Measurements from ENCODE around the gene ZSCAN16. TPM values are rescaled to one million over a fixed set of nuclear protein-coding genes. Genes with fewer than 3 reads are reported as not detected.
"Not testable (repeated sequence)": the region's sequence is repeated elsewhere in the genome, so short reads cannot be mapped to it uniquely, and the experiment has no call there.

The ZSCAN16 gene
- total RNA-seq (ENCODE audit: unreplicated experiment): 6.5 TPM
- long read RNA-seq, transcript ZSCAN16-201 (4 exons, 1,328 nt): major isoform, 5 of 10 reads
- long read RNA-seq, partial matches to known transcripts: 0 of 10 reads
- long read RNA-seq, other reads (novel, unspliced or antisense): 5 of 10 reads

DNA sequence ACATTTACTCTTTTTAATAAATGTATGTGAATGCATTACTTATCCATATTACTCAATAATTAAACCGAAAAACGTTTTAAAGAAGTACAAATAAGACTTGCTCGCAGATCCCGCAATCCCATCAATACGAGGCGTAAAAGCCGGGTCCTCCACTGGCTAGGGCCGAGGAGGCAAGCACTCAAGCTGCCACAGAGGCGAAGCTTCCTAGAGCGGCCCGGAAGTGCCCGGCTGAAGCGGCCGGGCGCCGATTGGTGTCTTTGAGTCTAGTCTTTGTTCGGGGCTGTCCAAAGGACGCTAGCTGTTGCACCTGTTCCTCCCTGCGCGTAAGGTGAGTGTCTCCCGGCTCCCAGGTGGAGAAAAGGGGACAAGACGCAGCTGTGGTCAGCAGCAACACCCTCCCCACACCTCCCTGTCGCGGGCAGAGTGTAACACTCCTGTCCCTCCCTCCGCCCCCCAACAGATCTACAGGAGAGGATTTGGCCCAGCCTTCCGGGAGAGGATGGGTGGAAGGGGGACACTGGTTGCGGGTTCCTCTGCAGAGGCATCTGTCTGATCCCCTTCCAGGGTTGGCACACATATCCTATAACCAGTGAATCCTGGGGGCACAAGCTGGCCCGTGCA lies at the start of gene ZSCAN16:
Gene ZSCAN16 (plus strand): TSS at position 260 of the 621 bp plus-strand sequence. CDS start 835 bp downstream, outside the sequence.
- Mint-ChIP-seq H3K4me1 (ENCODE audit: unreplicated experiment) (peaks cover 20% of the 10 kb centered on the region), H3K36me3 (ENCODE audit: low read depth, unreplicated experiment) (peaks cover 14% of the 10 kb centered on the region), H3K9me3 (ENCODE audit: unreplicated experiment) (no peaks in the 10 kb centered on the region), H3K4me3 (ENCODE audit: unreplicated experiment) (peak within 1 kb of the TSS; percentile 97), H3K27ac (ENCODE audit: unreplicated experiment) (peak within 1 kb of the TSS; percentile 39), H3K27me3 (ENCODE audit: unreplicated experiment) (peaks cover 8% of the 10 kb centered on the region)
- TF ChIP-seq, protein P1, sequence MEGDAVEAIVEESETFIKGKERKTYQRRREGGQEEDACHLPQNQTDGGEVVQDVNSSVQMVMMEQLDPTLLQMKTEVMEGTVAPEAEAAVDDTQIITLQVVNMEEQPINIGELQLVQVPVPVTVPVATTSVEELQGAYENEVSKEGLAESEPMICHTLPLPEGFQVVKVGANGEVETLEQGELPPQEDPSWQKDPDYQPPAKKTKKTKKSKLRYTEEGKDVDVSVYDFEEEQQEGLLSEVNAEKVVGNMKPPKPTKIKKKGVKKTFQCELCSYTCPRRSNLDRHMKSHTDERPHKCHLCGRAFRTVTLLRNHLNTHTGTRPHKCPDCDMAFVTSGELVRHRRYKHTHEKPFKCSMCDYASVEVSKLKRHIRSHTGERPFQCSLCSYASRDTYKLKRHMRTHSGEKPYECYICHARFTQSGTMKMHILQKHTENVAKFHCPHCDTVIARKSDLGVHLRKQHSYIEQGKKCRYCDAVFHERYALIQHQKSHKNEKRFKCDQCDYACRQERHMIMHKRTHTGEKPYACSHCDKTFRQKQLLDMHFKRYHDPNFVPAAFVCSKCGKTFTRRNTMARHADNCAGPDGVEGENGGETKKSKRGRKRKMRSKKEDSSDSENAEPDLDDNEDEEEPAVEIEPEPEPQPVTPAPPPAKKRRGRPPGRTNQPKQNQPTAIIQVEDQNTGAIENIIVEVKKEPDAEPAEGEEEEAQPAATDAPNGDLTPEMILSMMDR (IDR thresholded peaks at IDR 0.05; ENCODE audit: unreplicated experiment): no peak
- DNase-seq (ENCODE audit: low spot score): peak; percentile 76

DNA sequence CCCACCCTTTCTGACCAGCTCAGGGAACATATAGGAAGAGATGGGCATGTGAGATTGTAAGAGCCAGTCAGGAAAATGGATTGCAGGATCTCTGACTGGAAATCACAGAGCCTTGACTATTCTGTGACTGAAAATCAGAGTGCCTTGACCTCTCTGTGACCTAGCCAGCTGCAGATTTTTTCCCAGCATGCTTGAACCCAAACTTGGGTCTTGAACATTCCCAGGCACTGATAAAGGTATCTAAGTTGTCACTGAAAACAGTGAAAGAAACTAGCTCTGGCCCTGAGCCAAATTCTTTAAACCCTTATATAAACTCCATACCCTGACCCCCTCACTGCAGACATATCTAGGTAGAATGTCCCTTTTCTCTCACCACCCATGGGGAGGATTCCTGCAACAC lies 46.4 kb upstream of the ZSCAN16 start:
- Mint-ChIP-seq H3K9me3 (ENCODE audit: unreplicated experiment) (no peaks in the 10 kb centered on the region), H3K27me3 (ENCODE audit: unreplicated experiment) (peaks cover 4% of the 10 kb centered on the region), H3K36me3 (ENCODE audit: low read depth, unreplicated experiment) (no peaks in the 10 kb centered on the region), H3K4me1 (ENCODE audit: unreplicated experiment) (peaks cover 16% of the 10 kb centered on the region), H3K4me3 (ENCODE audit: unreplicated experiment) (no peak overlapping the region), H3K27ac (ENCODE audit: unreplicated experiment) (no peak overlapping the region)
- no peak for DNase-seq (ENCODE audit: low spot score)
- TF ChIP-seq, protein P1 (IDR thresholded peaks at IDR 0.05; ENCODE audit: unreplicated experiment): no peak

DNA sequence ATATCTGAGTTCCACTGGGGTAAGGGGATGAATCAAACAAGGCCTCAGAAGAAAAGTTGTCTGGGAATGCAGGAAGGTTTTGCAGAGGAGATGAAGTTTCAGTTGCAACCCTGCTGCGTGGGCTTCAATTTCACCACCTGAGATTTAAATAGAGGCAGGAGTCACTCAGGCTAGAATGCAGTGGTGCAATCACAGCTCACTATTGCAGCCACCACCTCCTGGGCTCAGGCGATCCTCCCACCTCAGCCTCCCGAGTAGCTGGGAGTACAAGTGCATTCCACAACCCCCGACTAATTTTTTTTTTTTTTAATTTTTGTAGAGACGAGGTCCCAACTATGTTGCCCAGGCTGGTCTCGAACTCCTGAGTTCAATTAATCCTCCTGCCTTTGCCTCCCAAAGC lies 45.6 kb upstream of the ZSCAN16 start:
- Mint-ChIP-seq H3K4me1 (ENCODE audit: unreplicated experiment) (peaks cover 16% of the 10 kb centered on the region), H3K27ac (ENCODE audit: unreplicated experiment) (no peak overlapping the region), H3K4me3 (ENCODE audit: unreplicated experiment) (peak overlapping the region; percentile 39), H3K36me3 (ENCODE audit: low read depth, unreplicated experiment) (no peaks in the 10 kb centered on the region), H3K27me3 (ENCODE audit: unreplicated experiment) (peaks cover 4% of the 10 kb centered on the region), H3K9me3 (ENCODE audit: unreplicated experiment) (no peaks in the 10 kb centered on the region)
- no peak for DNase-seq (ENCODE audit: low spot score)
- TF ChIP-seq, protein P1 (IDR thresholded peaks at IDR 0.05; ENCODE audit: unreplicated experiment): no peak

DNA sequence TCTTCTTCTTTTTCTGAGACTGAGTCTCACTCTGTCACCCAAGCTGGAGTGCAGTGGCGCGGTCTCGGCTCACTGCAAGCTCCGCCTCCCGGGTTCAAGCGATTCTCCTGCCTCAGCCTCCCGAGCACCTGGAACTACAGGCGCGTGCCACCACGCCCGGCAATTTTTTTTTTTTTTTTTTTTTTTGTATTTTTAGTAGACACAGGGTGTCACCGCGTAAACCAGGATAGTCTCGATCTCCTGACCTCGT lies 44.1 kb upstream of the ZSCAN16 start, which contains the start of gene ZNF165:
Gene ZNF165 (plus strand): TSS at position 188 of the 250 bp plus-strand sequence. CDS start 4,913 bp downstream, outside the sequence.
- peak within 1 kb of the TSS; percentile 97 for H3K27ac Mint-ChIP-seq (ENCODE audit: unreplicated experiment)
- not testable (repeated sequence) for H3K27me3 Mint-ChIP-seq (ENCODE audit: unreplicated experiment); H3K9me3 Mint-ChIP-seq (ENCODE audit: unreplicated experiment); DNase-seq (ENCODE audit: low spot score); H3K36me3 Mint-ChIP-seq (ENCODE audit: low read depth, unreplicated experiment)
- peaks cover 16% of the 10 kb centered on the region for H3K4me1 Mint-ChIP-seq (ENCODE audit: unreplicated experiment)
- H3K4me3 Mint-ChIP-seq (ENCODE audit: unreplicated experiment): peak within 1 kb of the TSS; percentile 95

DNA sequence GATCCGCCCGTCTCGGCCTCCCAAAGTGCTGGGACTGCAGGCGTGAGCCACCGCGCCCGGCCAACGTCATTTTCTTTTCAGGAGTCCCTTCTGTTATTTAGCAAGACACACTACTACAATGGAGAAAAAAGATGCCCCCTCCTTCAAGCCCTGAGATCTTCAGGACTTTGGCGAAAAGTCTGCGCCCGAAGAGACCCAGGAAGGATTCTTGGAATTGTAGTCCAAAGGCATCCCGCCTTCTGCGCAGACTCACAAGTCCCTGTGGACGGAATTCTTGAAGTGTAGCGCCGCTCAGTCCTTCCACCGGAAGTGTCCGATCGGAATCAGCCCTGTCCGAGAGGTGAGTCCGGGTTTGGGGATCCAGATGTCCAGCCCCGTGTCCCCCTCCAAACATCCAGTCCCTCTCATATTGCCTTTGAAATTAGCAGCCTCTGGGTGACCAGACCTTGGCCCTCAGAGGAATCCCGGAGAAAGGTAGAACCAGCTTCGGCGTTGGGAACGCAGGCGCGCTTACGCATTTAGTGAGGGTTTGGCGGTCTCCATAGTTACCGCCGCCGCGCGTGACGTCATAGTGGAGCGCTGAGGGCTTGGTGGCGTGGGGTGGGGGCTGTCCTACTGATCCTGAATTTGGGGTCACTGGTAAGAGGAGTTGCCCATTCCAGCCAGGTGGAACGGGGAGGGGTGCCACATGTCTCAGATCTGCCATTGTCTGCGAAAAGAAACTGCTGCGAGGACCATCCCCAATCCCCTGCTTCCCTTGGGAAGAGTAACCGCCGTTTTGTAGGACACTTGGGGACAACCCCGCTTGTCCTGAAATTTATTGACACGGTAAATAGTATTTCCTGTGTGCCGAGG lies 43.6 kb upstream of the ZSCAN16 start:
- Mint-ChIP-seq H3K36me3 (ENCODE audit: low read depth, unreplicated experiment) (no peaks in the 10 kb centered on the region), H3K9me3 (ENCODE audit: unreplicated experiment) (no peaks in the 10 kb centered on the region), H3K27me3 (ENCODE audit: unreplicated experiment) (peaks cover 4% of the 10 kb centered on the region), H3K4me1 (ENCODE audit: unreplicated experiment) (peaks cover 16% of the 10 kb centered on the region), H3K27ac (ENCODE audit: unreplicated experiment) (peak overlapping the region; percentile 97), H3K4me3 (ENCODE audit: unreplicated experiment) (peak overlapping the region; percentile 95)
- peak; percentile 90 for DNase-seq (ENCODE audit: low spot score)
- TF ChIP-seq, protein P1 (IDR thresholded peaks at IDR 0.05; ENCODE audit: unreplicated experiment): no peak
